PFSK-1 (cell line): ENCODE measurements around the gene ACVRL1.

Source experiments
- POLR2AphosphoS5 ChIP-seq: IDR thresholded peaks from 2 replicates; pipeline ENCODE4 v1.6.1; 2012; ENCODE audit warnings: low read depth, mild to moderate bottlenecking, control low read depth, low read length, moderate library complexity
- SIN3A ChIP-seq: IDR thresholded peaks from 2 replicates; pipeline ENCODE4 v1.6.1; 2012; ENCODE audit warnings: mild to moderate bottlenecking, low read length, moderate library complexity, borderline replicate concordance; ENCODE audit not compliant: insufficient read depth
- TF ChIP-seq, protein P1 (sequence below), 2 experiments: IDR thresholded peaks; 2 replicates each; pipeline versions ENCODE4 v1.6.1 to v1.8.0; 2011 to 2012; ENCODE audit warnings: low read depth in 2 of 2, low read length in 2 of 2, control low read depth in 1 of 2, inconsistent platforms in 1 of 2, mild to moderate bottlenecking in 1 of 2, moderate library complexity in 1 of 2; ENCODE audit not compliant: insufficient read depth in 1 of 2

DNA sequence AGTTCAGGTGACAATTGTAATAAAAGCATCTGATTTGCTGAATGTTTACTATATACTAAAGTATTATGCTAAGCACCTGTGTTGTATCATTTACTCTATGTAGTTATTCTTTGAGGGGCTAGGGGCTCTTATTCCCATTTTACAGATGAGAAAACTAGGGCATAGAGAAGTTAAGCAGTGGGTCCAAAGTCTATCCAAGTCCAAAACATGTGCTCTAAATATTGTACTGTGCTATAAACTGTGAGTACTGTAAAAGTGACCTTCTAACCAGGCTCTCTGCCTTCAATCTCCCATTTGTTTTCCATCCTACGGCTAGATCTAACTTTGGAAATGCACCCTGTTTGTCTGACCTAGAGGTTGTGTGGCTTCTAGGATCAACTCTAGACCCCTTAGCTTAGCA is 53.2 kb downstream of the ACVRL1 start:
- TF ChIP-seq SIN3A, result no peak
- TF ChIP-seq POLR2AphosphoS5, result no peak
- TF ChIP-seq, protein P1, sequence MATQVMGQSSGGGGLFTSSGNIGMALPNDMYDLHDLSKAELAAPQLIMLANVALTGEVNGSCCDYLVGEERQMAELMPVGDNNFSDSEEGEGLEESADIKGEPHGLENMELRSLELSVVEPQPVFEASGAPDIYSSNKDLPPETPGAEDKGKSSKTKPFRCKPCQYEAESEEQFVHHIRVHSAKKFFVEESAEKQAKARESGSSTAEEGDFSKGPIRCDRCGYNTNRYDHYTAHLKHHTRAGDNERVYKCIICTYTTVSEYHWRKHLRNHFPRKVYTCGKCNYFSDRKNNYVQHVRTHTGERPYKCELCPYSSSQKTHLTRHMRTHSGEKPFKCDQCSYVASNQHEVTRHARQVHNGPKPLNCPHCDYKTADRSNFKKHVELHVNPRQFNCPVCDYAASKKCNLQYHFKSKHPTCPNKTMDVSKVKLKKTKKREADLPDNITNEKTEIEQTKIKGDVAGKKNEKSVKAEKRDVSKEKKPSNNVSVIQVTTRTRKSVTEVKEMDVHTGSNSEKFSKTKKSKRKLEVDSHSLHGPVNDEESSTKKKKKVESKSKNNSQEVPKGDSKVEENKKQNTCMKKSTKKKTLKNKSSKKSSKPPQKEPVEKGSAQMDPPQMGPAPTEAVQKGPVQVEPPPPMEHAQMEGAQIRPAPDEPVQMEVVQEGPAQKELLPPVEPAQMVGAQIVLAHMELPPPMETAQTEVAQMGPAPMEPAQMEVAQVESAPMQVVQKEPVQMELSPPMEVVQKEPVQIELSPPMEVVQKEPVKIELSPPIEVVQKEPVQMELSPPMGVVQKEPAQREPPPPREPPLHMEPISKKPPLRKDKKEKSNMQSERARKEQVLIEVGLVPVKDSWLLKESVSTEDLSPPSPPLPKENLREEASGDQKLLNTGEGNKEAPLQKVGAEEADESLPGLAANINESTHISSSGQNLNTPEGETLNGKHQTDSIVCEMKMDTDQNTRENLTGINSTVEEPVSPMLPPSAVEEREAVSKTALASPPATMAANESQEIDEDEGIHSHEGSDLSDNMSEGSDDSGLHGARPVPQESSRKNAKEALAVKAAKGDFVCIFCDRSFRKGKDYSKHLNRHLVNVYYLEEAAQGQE (IDR thresholded peaks at IDR 0.05; ENCODE audit: insufficient read depth in 1 of 2, low read depth in 2 of 2, low read length in 2 of 2), result no peak
